GM12891 (cell line): ENCODE measurements around the gene TDG.

Experiments used
- POLR2A ChIP-seq: IDR thresholded peaks from 2 replicates; pipeline ENCODE4 v1.6.1; 2011; ENCODE audit warnings: low read depth, low read length, control low read depth
- TAF1 ChIP-seq: IDR thresholded peaks from 2 replicates; pipeline ENCODE4 v1.6.1; 2011; ENCODE audit warnings: low read depth, low read length, control low read depth

- TF ChIP-seq POLR2A, result no peak
- TF ChIP-seq TAF1, result no peak
These were observed 37.0 kb downstream of the TDG start for GRCh38 chr12:104002686-104003085.
